ENCODE results near the gene ELF5.

DNA sequence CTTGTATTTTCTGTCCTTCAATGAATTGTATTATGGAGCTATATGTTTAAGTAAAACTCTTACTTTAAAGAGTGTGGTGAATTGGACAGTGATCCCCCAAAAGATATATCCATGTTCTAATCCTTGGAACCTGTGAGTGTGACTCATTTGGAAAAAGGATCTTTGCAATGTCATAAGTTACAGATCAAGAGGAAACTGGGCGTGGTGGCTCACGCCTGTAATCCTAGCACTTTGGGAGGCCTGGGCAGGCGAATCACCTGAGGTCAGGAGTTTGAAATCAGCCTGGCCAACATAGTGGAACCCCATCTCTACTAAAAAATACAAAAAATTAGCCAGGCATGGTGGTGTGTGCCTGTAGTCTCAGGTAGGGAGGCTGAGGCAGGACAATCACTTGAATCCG is 36.7 kb downstream of the ELF5 start:
- no peak for TF ChIP-seq NR2C2 (IDR thresholded peaks at IDR 0.05; ENCODE audit: borderline replicate concordance, control insufficient read depth, insufficient read length, low read depth)
- TF ChIP-seq, protein P1, sequence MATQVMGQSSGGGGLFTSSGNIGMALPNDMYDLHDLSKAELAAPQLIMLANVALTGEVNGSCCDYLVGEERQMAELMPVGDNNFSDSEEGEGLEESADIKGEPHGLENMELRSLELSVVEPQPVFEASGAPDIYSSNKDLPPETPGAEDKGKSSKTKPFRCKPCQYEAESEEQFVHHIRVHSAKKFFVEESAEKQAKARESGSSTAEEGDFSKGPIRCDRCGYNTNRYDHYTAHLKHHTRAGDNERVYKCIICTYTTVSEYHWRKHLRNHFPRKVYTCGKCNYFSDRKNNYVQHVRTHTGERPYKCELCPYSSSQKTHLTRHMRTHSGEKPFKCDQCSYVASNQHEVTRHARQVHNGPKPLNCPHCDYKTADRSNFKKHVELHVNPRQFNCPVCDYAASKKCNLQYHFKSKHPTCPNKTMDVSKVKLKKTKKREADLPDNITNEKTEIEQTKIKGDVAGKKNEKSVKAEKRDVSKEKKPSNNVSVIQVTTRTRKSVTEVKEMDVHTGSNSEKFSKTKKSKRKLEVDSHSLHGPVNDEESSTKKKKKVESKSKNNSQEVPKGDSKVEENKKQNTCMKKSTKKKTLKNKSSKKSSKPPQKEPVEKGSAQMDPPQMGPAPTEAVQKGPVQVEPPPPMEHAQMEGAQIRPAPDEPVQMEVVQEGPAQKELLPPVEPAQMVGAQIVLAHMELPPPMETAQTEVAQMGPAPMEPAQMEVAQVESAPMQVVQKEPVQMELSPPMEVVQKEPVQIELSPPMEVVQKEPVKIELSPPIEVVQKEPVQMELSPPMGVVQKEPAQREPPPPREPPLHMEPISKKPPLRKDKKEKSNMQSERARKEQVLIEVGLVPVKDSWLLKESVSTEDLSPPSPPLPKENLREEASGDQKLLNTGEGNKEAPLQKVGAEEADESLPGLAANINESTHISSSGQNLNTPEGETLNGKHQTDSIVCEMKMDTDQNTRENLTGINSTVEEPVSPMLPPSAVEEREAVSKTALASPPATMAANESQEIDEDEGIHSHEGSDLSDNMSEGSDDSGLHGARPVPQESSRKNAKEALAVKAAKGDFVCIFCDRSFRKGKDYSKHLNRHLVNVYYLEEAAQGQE (IDR thresholded peaks at IDR 0.05; ENCODE audit: low read depth, low read length), result no peak
- no peak for TF ChIP-seq POLR2A (IDR thresholded peaks at IDR 0.05; ENCODE audit: low read depth, low read length)
- no peak for TF ChIP-seq JUNB (IDR thresholded peaks at IDR 0.05)
- TF ChIP-seq, protein P2, sequence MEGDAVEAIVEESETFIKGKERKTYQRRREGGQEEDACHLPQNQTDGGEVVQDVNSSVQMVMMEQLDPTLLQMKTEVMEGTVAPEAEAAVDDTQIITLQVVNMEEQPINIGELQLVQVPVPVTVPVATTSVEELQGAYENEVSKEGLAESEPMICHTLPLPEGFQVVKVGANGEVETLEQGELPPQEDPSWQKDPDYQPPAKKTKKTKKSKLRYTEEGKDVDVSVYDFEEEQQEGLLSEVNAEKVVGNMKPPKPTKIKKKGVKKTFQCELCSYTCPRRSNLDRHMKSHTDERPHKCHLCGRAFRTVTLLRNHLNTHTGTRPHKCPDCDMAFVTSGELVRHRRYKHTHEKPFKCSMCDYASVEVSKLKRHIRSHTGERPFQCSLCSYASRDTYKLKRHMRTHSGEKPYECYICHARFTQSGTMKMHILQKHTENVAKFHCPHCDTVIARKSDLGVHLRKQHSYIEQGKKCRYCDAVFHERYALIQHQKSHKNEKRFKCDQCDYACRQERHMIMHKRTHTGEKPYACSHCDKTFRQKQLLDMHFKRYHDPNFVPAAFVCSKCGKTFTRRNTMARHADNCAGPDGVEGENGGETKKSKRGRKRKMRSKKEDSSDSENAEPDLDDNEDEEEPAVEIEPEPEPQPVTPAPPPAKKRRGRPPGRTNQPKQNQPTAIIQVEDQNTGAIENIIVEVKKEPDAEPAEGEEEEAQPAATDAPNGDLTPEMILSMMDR (IDR thresholded peaks at IDR 0.05 in 2 of 3, conservative IDR thresholded peaks at IDR 0.05 in 1 of 3; ENCODE audit: control insufficient read depth in 2 of 3, extremely low read depth in 1 of 3, insufficient read depth in 1 of 3, low read depth in 3 of 3, low read length in 3 of 3), result no peak
- TF ChIP-seq, protein P3, sequence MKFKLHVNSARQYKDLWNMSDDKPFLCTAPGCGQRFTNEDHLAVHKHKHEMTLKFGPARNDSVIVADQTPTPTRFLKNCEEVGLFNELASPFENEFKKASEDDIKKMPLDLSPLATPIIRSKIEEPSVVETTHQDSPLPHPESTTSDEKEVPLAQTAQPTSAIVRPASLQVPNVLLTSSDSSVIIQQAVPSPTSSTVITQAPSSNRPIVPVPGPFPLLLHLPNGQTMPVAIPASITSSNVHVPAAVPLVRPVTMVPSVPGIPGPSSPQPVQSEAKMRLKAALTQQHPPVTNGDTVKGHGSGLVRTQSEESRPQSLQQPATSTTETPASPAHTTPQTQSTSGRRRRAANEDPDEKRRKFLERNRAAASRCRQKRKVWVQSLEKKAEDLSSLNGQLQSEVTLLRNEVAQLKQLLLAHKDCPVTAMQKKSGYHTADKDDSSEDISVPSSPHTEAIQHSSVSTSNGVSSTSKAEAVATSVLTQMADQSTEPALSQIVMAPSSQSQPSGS (IDR thresholded peaks at IDR 0.05; ENCODE audit: low read length), result no peak
